ENCODE results near the gene OR13C3.

The OR13C3 gene

GRCh38 chr9:104506565-104506964 is 30.1 kb downstream of the OR13C3 start:
- Mint-ChIP-seq H3K36me3 (ENCODE audit: low read depth) (no peaks in the 10 kb centered on the region), H3K9me3 (peaks cover 4% of the 10 kb centered on the region), H3K4me3 (no peak overlapping the region), H3K27me3 (no peaks in the 10 kb centered on the region), H3K4me1 (no peaks in the 10 kb centered on the region), H3K27ac (no peak overlapping the region)
- DNase-seq (no peak), ATAC-seq (no peak)

- Mint-ChIP-seq H3K4me1 (no peaks in the 10 kb centered on the region), H3K27me3 (no peaks in the 10 kb centered on the region), H3K4me3 (no peak within 1 kb of the TSS), H3K36me3 (ENCODE audit: low read depth) (no peaks in the 10 kb centered on the region), H3K27ac (no peak within 1 kb of the TSS), H3K9me3 (peaks cover 4% of the 10 kb centered on the region)
- DNase-seq (no peak), ATAC-seq (no peak)
Observed at GRCh38 chr9:104503963-104504362, 32.7 kb downstream of the OR13C3 start, which contains the start of gene OR13F1. TSS of gene OR13F1 (plus strand) at chr9:104504263. CDS start at chr9:104504263, 0 bp downstream.

GRCh38 chr9:104503440-104503839 is 33.2 kb downstream of the OR13C3 start:
- ATAC-seq (no peak), DNase-seq (no peak)
- Mint-ChIP-seq H3K9me3 (peaks cover 4% of the 10 kb centered on the region), H3K4me1 (no peaks in the 10 kb centered on the region), H3K36me3 (ENCODE audit: low read depth) (no peaks in the 10 kb centered on the region), H3K4me3 (no peak overlapping the region), H3K27me3 (no peaks in the 10 kb centered on the region), H3K27ac (no peak overlapping the region)

- DNase-seq, result no peak
- Mint-ChIP-seq H3K9me3 (no peaks in the 10 kb centered on the region), H3K27me3 (no peaks in the 10 kb centered on the region), H3K4me3 (no peak overlapping the region), H3K4me1 (no peaks in the 10 kb centered on the region), H3K27ac (no peak overlapping the region), H3K36me3 (ENCODE audit: low read depth) (no peaks in the 10 kb centered on the region)
- no peak for ATAC-seq
Observed at GRCh38 chr9:104494808-104495207, 41.8 kb downstream of the OR13C3 start.
